GM06990 (cell line): ENCODE measurements around the gene OSBP2.

ENCODE experiments used
- DNase-seq: peaks from one replicate; pipeline ENCODE4 v3.0.0-alpha.2; 2011; ENCODE audit not compliant: insufficient read length; ENCODE audit errors: extremely low read depth
- H3K27me3 ChIP-seq: replicated peaks from 2 replicates; pipeline ENCODE4 v1.6.0; 2011; ENCODE audit warnings: low read length; ENCODE audit not compliant: control insufficient read depth, insufficient read depth
- H3K36me3 ChIP-seq: 2 replicates; pipeline ENCODE4 v1.5.1; 2011; ENCODE audit warnings: low read length; ENCODE audit not compliant: control insufficient read depth, insufficient read depth
- H3K4me3 ChIP-seq: replicated peaks from 2 replicates; pipeline ENCODE4 v1.5.1; 2011; ENCODE audit warnings: low read depth, mild to moderate bottlenecking, control low read depth, low read length
- TF ChIP-seq, protein P1 (sequence below): IDR thresholded peaks from 2 replicates; pipeline ENCODE4 v1.5.1; 2011; ENCODE audit warnings: low read length, control low read depth, mild to moderate bottlenecking, inconsistent platforms; ENCODE audit not compliant: insufficient read depth, poor library complexity, severe bottlenecking

OSBP2 gene

DNA sequence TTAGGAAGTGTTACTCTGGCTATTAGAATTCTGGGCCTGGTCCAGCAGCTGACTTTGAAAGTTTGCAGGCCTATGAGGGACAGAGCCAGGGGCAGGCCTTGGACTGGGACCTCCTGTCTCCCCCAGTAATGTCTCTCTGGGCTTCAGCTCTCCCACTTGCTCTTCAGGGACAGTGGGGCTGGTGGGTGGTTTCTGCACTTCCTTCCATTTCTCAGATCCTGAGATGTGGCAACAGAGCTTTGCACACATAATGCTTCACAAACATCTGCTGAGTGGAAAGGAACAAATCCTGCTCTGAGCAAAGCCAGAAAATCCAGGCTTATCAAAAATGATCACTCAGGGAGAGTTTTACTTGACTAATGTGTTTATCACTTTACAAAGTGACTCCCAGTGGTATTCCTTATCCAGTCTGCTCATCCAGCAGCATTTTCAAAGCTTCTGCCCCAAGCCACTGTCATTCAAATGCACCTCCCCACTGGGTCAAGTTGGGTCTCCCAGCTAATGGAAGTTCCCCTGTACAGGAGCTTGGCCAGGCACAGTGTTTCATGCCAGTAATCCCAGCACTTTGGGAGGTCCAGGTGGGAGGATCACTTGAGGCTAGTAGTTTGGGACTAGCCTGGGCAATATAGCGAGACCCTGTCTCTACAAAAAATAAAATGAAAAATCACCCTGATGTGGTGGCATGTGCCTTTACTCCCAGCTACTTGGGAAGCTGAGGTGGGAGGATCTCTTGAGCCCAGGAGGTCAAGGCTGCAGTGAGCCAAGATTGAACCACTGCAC, 13.5 kb upstream of the OSBP2 start:
- DNase-seq, result no peak
- H3K36me3 ChIP-seq, result no peaks in the 10 kb centered on the region
- no peak overlapping the region for H3K4me3 ChIP-seq
- no peaks in the 10 kb centered on the region for H3K27me3 ChIP-seq
- TF ChIP-seq, protein P1, sequence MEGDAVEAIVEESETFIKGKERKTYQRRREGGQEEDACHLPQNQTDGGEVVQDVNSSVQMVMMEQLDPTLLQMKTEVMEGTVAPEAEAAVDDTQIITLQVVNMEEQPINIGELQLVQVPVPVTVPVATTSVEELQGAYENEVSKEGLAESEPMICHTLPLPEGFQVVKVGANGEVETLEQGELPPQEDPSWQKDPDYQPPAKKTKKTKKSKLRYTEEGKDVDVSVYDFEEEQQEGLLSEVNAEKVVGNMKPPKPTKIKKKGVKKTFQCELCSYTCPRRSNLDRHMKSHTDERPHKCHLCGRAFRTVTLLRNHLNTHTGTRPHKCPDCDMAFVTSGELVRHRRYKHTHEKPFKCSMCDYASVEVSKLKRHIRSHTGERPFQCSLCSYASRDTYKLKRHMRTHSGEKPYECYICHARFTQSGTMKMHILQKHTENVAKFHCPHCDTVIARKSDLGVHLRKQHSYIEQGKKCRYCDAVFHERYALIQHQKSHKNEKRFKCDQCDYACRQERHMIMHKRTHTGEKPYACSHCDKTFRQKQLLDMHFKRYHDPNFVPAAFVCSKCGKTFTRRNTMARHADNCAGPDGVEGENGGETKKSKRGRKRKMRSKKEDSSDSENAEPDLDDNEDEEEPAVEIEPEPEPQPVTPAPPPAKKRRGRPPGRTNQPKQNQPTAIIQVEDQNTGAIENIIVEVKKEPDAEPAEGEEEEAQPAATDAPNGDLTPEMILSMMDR, result no peak

DNA sequence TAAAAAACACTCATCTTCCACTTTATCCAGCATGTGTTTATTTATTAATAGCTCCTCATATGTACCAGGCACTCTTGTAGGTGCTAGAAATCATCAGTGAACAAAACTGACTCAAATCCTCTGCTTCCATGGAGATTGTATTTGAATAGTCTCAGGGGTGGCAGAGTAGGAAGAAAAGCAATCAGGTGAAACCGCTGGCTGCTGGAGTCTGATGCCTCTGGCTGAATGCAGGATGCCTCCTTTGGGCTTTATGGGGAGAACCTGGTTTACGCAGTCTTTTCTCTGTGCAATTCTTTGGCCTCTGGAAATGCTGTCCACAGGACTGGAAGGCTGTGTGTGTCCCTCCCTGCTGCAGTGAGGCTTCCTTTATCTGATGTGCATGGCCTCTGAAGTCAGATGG, 12.8 kb upstream of the OSBP2 start:
- H3K36me3 ChIP-seq, result no peaks in the 10 kb centered on the region
- DNase-seq, result no peak
- H3K4me3 ChIP-seq, result no peak overlapping the region
- H3K27me3 ChIP-seq, result no peaks in the 10 kb centered on the region
- TF ChIP-seq, protein P1, result no peak

DNA sequence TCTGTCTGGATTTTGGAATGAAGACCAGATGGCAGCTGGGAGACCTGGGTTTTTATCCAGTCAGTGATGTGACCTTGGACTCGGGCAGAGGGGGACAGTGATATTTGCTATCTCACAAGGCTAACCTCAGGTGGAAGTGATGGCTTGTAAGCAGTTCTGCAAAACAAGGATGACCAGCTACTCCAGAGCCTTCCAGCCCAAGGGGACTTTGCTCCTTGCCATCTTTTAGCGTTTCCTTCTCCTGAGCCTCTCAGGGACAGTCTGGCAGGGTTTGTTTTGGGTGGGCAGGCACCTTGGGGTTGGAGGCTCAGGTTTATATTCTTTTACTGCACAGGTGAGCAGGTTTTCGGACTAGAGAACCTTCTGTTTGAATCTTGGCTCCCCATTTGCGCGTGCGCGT, 9.5 kb upstream of the OSBP2 start:
- no peaks in the 10 kb centered on the region for H3K36me3 ChIP-seq
- no peak for DNase-seq
- no peaks in the 10 kb centered on the region for H3K27me3 ChIP-seq
- TF ChIP-seq, protein P1, result no peak
- H3K4me3 ChIP-seq, result no peak overlapping the region

DNA sequence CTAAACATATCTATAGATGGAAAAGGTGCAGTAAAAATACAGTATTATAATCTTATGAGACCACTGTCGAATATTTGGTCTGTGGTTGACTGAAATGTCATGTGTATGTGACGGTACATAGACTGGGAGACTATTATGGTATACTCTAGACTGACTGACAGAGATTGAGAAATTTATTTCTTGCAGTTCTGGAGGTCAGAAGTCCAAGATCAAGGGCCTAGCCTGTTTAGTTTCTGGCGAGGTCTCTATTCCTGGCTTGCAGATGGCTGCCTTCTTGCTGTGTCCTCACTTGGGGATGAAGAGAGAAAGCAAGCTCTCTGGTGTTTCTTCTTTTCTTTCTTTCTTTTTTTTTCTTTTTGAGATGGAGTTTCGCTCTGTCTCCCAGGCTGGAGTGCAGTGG, 7.3 kb upstream of the OSBP2 start:
- Histone ChIP-seq H3K36me3 (no peaks in the 10 kb centered on the region), H3K27me3 (no peaks in the 10 kb centered on the region), H3K4me3 (no peak overlapping the region)
- TF ChIP-seq, protein P1, result no peak
- DNase-seq, result no peak

DNA sequence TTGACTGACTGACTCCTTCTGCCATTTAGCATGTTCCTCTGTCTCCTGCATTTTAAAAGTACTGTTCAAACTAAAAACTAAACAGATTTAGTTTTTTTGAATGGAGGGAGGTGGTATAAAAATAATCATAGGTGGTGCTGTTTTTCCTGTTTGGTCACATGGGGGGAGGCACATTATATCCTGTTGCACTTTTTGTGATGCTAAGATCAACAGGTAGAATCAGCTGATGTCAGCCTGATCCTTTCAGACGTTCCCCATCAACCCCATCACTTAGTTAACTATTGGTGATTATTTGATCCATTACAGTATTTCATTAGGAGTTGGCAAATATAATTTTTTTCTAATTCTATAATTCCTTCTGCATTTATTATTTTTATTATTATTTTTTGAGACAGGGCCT, 5.1 kb upstream of the OSBP2 start:
- TF ChIP-seq, protein P1, result no peak
- no peak overlapping the region for H3K4me3 ChIP-seq
- H3K27me3 ChIP-seq, result no peaks in the 10 kb centered on the region; the same call in 1 of the 2 replicates
- no peak for DNase-seq
- H3K36me3 ChIP-seq, result no peaks in the 10 kb centered on the region
